Measurements from ENCODE around the gene LAX1.

The LAX1 gene

DNA sequence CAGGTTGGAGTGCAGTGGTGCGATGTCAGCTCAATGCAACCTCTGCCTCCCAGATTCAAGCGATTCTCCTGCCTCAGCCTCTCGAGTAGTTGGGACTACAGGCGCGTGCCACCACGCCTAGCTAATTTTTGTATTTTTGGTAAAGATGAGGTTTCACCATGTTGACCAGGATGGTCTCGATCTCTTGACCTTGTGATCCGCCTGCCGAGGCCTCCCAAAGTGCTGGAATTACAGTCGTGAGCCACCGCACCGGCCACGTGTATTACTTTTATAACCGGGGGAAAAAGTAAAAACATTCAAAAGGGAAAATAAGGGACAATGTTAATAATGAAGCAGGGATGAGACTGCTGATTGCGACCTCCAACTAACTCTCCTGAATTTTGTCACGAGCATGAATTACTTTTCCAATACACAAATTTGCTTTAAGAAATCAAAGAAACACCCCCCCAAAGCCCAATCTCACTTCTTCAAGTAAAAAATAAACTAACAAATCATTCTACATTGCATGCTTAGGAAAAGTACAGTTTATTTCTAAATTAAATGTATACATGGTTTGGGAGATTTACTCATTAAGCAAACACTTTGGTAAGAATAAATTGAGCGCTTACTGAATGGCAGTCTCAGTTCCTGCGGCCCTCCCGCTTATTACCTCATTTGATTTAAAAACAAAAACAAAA, 29.9 kb downstream of the LAX1 start:
- POLR2A ChIA-PET, result no interaction called here
- no peak for DNase-seq (ENCODE audit: extremely low spot score)
- TF ChIP-seq, protein P1, sequence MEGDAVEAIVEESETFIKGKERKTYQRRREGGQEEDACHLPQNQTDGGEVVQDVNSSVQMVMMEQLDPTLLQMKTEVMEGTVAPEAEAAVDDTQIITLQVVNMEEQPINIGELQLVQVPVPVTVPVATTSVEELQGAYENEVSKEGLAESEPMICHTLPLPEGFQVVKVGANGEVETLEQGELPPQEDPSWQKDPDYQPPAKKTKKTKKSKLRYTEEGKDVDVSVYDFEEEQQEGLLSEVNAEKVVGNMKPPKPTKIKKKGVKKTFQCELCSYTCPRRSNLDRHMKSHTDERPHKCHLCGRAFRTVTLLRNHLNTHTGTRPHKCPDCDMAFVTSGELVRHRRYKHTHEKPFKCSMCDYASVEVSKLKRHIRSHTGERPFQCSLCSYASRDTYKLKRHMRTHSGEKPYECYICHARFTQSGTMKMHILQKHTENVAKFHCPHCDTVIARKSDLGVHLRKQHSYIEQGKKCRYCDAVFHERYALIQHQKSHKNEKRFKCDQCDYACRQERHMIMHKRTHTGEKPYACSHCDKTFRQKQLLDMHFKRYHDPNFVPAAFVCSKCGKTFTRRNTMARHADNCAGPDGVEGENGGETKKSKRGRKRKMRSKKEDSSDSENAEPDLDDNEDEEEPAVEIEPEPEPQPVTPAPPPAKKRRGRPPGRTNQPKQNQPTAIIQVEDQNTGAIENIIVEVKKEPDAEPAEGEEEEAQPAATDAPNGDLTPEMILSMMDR (IDR thresholded peaks at IDR 0.05; ENCODE audit: control extremely low read depth, extremely low read depth, low read depth, missing control alignments), result no peak
- CTCF ChIA-PET, result no interaction called here

DNA sequence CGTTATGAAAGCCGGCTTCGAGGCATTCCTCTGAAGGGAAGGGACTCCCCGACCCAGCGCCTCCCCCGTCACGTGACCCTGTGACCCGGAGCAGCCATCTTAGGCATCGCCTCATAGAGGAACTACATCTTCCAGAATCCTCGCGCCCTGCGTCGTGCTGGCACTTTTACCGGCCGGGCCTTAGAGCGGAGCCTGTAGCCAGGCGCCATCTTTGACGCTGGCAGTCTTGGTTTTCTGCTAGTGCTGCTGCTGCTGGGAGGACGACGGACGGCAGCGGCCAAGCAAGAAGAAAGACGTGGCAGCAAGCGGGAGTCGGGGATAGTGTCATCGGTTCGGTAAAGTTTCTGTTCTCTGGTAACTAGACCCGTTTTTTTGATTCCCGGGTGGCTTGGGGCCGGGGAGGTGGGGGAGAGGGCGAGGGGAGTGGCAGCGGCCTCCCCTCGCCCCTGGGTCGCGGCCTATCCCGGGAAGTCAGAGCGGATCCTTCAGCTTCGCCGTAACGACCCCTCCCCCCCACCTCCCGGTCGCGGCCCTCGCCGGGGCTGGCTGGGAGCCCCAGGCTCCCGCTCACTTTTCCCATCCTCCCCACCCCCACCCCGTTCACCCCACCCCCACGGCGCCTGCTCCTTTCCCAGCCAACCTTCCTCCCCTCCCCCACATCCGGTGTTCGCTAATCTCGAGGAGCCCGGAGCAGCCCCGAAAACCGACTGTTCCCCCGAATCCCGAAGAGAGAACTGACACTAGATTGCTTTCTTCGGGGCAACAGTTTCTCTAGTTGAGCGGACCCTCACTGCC, 30.7 kb downstream of the LAX1 start, which contains the start of the genes ZBED6 and ZC3H11A:
TSS of gene ZBED6 (plus strand) at position 183 of the 795 bp plus-strand sequence. CDS start 1,900 bp downstream, outside the sequence.
TSS of gene ZC3H11A (plus strand) at position 183 of the 795 bp plus-strand sequence. CDS start 21,448 bp downstream, outside the sequence.
- ChIA-PET CTCF (no interaction called here), POLR2A (no interaction called here)
- TF ChIP-seq, protein P1 (IDR thresholded peaks at IDR 0.05; ENCODE audit: control extremely low read depth, extremely low read depth, low read depth, missing control alignments), result no peak
- DNase-seq (ENCODE audit: extremely low spot score), result peak; percentile 95

DNA sequence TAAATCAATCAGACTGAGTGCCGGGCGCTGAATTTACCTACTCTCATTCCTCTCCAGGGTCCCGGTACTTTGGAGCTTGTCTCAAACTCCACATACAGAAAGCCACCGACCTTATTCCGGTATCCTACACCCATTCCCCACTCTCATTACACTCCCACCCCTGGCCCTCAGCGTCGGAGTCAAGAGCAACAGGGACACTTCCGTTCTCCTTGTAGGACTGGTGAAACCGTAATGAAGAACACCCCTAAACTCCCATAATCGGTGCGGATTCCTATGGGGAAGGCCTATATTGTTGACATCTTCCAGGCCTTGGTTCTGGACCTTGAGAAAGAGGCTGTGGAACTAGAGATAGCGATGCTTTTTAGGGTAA, 31.2 kb downstream of the LAX1 start:
- ChIA-PET CTCF (no interaction called here), POLR2A (no interaction called here)
- TF ChIP-seq, protein P1 (IDR thresholded peaks at IDR 0.05; ENCODE audit: control extremely low read depth, extremely low read depth, low read depth, missing control alignments), result no peak
- DNase-seq (ENCODE audit: extremely low spot score), result no peak

DNA sequence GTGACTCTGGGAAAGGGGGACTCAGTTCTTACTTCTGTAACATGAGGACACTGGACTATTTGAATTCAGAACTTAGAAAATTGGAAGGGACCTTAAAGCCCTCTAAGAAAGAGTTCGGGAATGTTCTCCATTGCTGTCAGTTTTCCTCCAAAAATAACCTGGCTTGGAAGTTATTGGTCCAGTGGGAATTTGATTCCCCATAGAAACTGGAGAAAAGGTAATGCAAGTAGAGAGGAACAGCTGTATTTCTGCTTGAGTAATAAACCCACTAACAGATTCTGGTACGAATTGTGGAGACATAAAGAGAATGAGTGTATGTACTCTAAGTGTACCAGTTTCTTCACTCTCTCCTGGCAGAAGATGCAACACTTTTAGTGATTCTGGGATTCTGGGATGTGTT, 32.2 kb downstream of the LAX1 start:
- DNase-seq (ENCODE audit: extremely low spot score), result no peak
- ChIA-PET CTCF (no interaction called here), POLR2A (interaction anchor here (0.6 to 1.1 kb wide), 2 partner anchors 33 to 46 kb away, joined by 3 to 4 read pairs; partner anchors contain the start of gene LAX1)
- TF ChIP-seq, protein P1 (IDR thresholded peaks at IDR 0.05; ENCODE audit: control extremely low read depth, extremely low read depth, low read depth, missing control alignments), result no peak

DNA sequence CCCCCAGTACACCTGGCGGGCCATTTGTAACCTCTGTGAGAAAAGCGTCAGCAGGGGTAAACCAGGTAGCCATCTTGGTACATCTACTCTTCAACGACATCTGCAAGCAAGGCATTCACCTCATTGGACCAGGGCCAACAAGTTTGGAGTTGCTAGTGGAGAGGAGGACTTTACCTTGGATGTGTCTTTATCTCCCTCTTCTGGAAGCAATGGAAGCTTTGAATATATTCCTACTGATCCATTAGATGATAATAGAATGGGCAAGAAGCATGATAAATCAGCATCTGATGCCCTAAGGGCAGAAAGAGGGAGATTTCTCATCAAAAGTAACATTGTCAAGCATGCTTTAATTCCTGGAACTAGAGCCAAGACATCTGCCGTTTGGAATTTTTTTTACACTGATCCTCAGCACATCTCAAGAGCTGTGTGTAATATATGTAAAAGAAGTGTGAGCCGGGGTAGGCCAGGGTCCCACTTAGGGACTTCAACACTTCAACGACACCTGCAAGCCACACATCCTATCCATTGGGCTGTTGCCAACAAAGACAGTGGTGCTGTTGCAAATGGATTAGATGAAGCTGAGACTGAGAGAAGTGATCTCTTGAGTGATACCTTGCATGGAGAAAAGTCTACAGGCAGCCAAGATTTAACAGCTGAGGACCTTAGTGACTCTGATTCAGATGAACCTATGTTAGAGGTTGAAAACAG, 33.1 kb downstream of the LAX1 start:
- ChIA-PET POLR2A (interaction anchor here (1.1 kb wide), 1 partner anchor 33 kb away, joined by 3 read pairs; the partner anchor contains the start of gene LAX1), CTCF (no interaction called here)
- no peak for DNase-seq (ENCODE audit: extremely low spot score)
- TF ChIP-seq, protein P1 (IDR thresholded peaks at IDR 0.05; ENCODE audit: control extremely low read depth, extremely low read depth, low read depth, missing control alignments), result no peak

DNA sequence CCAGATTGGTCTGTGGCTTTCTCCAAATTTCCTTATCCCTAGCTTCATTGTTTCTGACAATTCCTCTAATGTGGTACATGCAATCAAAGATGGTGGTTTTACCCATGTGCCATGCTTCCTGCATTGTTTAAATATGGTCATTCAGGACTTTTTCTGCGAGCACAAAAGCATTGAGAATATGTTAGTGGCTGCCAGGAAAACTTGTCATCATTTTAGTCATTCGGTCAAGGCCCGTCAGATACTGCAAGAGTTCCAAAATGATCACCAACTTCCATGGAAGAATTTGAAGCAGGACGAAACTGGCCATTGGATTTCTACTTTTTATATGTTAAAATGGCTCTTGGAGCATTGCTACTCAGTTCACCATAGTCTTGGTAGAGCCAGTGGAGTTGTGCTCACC, 34.2 kb downstream of the LAX1 start:
- POLR2A ChIA-PET, result no interaction called here
- no peak for DNase-seq (ENCODE audit: extremely low spot score)
- TF ChIP-seq, protein P1 (IDR thresholded peaks at IDR 0.05; ENCODE audit: control extremely low read depth, extremely low read depth, low read depth, missing control alignments), result no peak
- CTCF ChIA-PET, result interaction anchor here (1.1 kb wide), 1 partner anchor 97 kb away, joined by 3 read pairs; no protein-coding TSS in a partner anchor
